K562 (cell line): ENCODE measurements around the gene TUBB1. TPM values are rescaled to one million over a fixed set of nuclear protein-coding genes. Genes with fewer than 3 reads are reported as not detected.
A peak's percentile ranks its signal among the peaks of the same experiment; 100 is the strongest.

ENCODE experiments used
- ATAC-seq: fragments of 200-7000 bp; cut with Tn5 transposase; 3 replicates; pipeline ENCODE4 v1.9.1; 2020; ENCODE audit warnings: moderate library complexity
- BruUV-seq: library from RNA; stranded (reverse); fragments of 400-500 nt; replicated peaks from 2 replicates; lab custom pipeline; 2021; lab: Mats Ljungman, UMichigan
- CTCF ChIA-PET: fragments of 300-600 bp; formaldehyde crosslinking; extraction: SDS; loops from one replicate; lab custom pipeline; 2021; ENCODE audit warnings: low intra/inter-chr PET ratio; lab: Yijun Ruan, JAX
- POLR2A ChIA-PET: fragments of 300-600, 350-650 bp; sonication (Branson Sonifier 250); formaldehyde crosslinking; extraction: SDS; loops from one replicate; lab custom pipeline; 2021; ENCODE audit warnings: antibody characterized with exemption, inconsistent platforms; lab: Yijun Ruan, JAX
- DNase-seq, 4 experiments: peaks; one replicate each; pipeline versions ENCODE4 v3.0.0 to v3.0.0-alpha.2; 2011 to 2018; ENCODE audit warnings: low spot score in 3 of 4, mixed read lengths in 3 of 4; ENCODE audit errors: extremely low read depth in 1 of 4
- FAIRE-seq: peaks from 2 replicates; lab custom pipeline; 2011; peaks lifted over from hg19 to GRCh38; lab: Jason Lieb, UNC
- H2AFZ ChIP-seq: 2 replicates; pipeline ENCODE4 v1.6.0; 2011; ENCODE audit warnings: low read depth, low read length, control low read depth, inconsistent platforms
- H3K27ac ChIP-seq: fragments of 200-600 bp; 3 replicates; pipeline ENCODE4 v1.8.0; 2011; ENCODE audit warnings: low read depth, mild to moderate bottlenecking, control low read depth, inconsistent platforms, low read length, moderate library complexity, mixed read lengths; ENCODE audit errors: extremely low read depth
- H3K27me3 ChIP-seq, 2 experiments: fragments of 300-600 bp in 1 of 2; 2 replicates in 1 of 2; 3 replicates in 1 of 2; pipeline versions ENCODE4 v1.6.0 to v1.8.0; 2011; ENCODE audit warnings: inconsistent platforms in 2 of 2, low read length in 2 of 2, mild to moderate bottlenecking in 1 of 2, mixed read lengths in 1 of 2, moderate library complexity in 1 of 2; ENCODE audit not compliant: control insufficient read depth in 2 of 2, insufficient read depth in 2 of 2
- H3K36me3 ChIP-seq: fragments of 300-600 bp; 3 replicates; pipeline ENCODE4 v1.8.0; 2011; ENCODE audit warnings: mild to moderate bottlenecking, low read length, inconsistent platforms; ENCODE audit not compliant: control insufficient read depth, insufficient read depth
- H3K4me1 ChIP-seq, 2 experiments: fragments of 200-600 bp in 1 of 2; replicated peaks in 1 of 2; 2 replicates in 1 of 2; 3 replicates in 1 of 2; pipeline versions ENCODE4 v1.5.1 to v1.8.0; 2011; ENCODE audit warnings: inconsistent platforms in 2 of 2, low read length in 2 of 2, mild to moderate bottlenecking in 1 of 2, mixed read lengths in 1 of 2, moderate library complexity in 1 of 2; ENCODE audit not compliant: control insufficient read depth in 2 of 2, insufficient read depth in 2 of 2
- H3K4me2 ChIP-seq: 2 replicates; pipeline ENCODE4 v1.6.1; 2011; ENCODE audit warnings: low read length, control low read depth, inconsistent platforms, mixed read lengths; ENCODE audit not compliant: insufficient read depth
- H3K4me3 ChIP-seq: fragments of 200-600 bp; sonication (generic), shearing (Covaris generic); 2 replicates; pipeline ENCODE4 v1.5.1; 2016; ENCODE audit warnings: control low read depth, inconsistent platforms
- H3K79me2 ChIP-seq: fragments of 200-600 bp; 3 replicates; pipeline ENCODE4 v1.8.0; 2011; ENCODE audit warnings: low read length, inconsistent platforms; ENCODE audit not compliant: control insufficient read depth, insufficient read depth
- H3K9ac ChIP-seq, 2 experiments: 2 replicates each; pipeline versions ENCODE4 v1.6.0 to v1.6.1; 2011; ENCODE audit warnings: low read depth in 2 of 2, low read length in 2 of 2, control low read depth in 1 of 2, inconsistent platforms in 1 of 2, mild to moderate bottlenecking in 1 of 2, mixed read lengths in 1 of 2; ENCODE audit not compliant: insufficient read depth in 1 of 2
- H3K9me1 ChIP-seq: one replicate; pipeline ENCODE4 v1.6.0; 2011; ENCODE audit warnings: inconsistent platforms, mild to moderate bottlenecking, low read length, moderate library complexity; ENCODE audit not compliant: control insufficient read depth, insufficient read depth
- H3K9me3 ChIP-seq: replicated peaks from 2 replicates; pipeline ENCODE4 v1.5.1; 2011; ENCODE audit warnings: low read depth, low read length, inconsistent platforms; ENCODE audit not compliant: control insufficient read depth, insufficient read depth
- H4K20me1 ChIP-seq: replicated peaks from 2 replicates; pipeline ENCODE4 v1.6.1; 2011; ENCODE audit warnings: low read length, inconsistent platforms, mixed read lengths; ENCODE audit not compliant: control insufficient read depth, insufficient read depth
- POLR2A ChIP-seq: fragments of 450-650 bp; conservative IDR thresholded peaks from 2 replicates; pipeline ENCODE4 v1.6.1; 2016
- POLR2AphosphoS5 ChIP-seq: IDR thresholded peaks from 2 replicates; pipeline ENCODE4 v1.6.1; 2011; ENCODE audit warnings: mild to moderate bottlenecking, low read depth, low read length, moderate library complexity; ENCODE audit not compliant: control insufficient read depth, insufficient read depth
- POLR2B ChIP-seq: fragments of 450-650 bp; IDR thresholded peaks from 2 replicates; pipeline ENCODE4 v1.6.1; 2018; ENCODE audit warnings: low read depth; ENCODE audit not compliant: partially characterized antibody
- POLR2G ChIP-seq: fragments of 200-400 bp; formaldehyde crosslinking; IDR thresholded peaks from 2 replicates; pipeline ENCODE4 v1.6.1; 2017; ENCODE audit warnings: low read depth, mild to moderate bottlenecking, antibody characterized with exemption, low read length, moderate library complexity
- RB1 ChIP-seq: fragments of 450-650 bp; IDR thresholded peaks from 2 replicates; pipeline ENCODE4 v1.6.1; 2017; ENCODE audit warnings: low read depth, mild to moderate bottlenecking
- RBFOX2 ChIP-seq: fragments of 200-400 bp; formaldehyde crosslinking; IDR thresholded peaks from 2 replicates; pipeline ENCODE4 v1.6.1; 2017; ENCODE audit warnings: low read depth, mild to moderate bottlenecking, low read length, moderate library complexity
- SRSF3 ChIP-seq: fragments of 200-400 bp; formaldehyde crosslinking; IDR thresholded peaks from 2 replicates; pipeline ENCODE4 v1.6.1; 2016; ENCODE audit warnings: mild to moderate bottlenecking, low read length, moderate library complexity; ENCODE audit not compliant: insufficient read depth
- ZNF384 ChIP-seq: IDR thresholded peaks from 2 replicates; pipeline ENCODE4 v1.6.1; 2012; ENCODE audit warnings: low read depth, low read length, improper control_type of control experiment
- WGBS: fragments of 100-300 bp; shearing (Covaris generic); methylation state at CpG from one replicate; pipeline ENCODE4 v1.1.6; 2016; ENCODE audit warnings: low coverage, mixed read lengths; ENCODE audit not compliant: insufficient coverage; ENCODE audit errors: missing lambda C conversion rate; 5-methylcytosine and 5-hydroxymethylcytosine counted together
- in situ Hi-C: fragments of 300-500 bp; cut with MboI; formaldehyde crosslinking; loops from 4 replicates; pipeline ENCODE4 v1.15.0; 2018; ENCODE audit warnings: inconsistent platforms, mixed read lengths
- intact Hi-C: fragments of 100-400 bp; cut with micrococcal nuclease; formaldehyde crosslinking; loops from 2 replicates; pipeline ENCODE4 v1.14.2; 2022
- polyA plus RNA-seq, 8 experiments: library from polyadenylated mRNA; depleted of rRNA in 4 of 8; stranded (reverse) in 5 of 8; unstranded in 3 of 8; fragments of >200 nt; fragmentation: Nextera tagmentation in 2 of 8; fragmentation: Illumina TruSeq in 1 of 8; extraction: Ambion mirVana in 2 of 8; extraction: Trizol in 1 of 8; gene quantifications; 2 replicates each; pipeline versions ENCODE4 v1.2.1 to v1.2.3, GENCODE V29; 2011 to 2014; ENCODE audit warnings: inconsistent platforms in 1 of 8, missing spikeins in 1 of 8
- total RNA-seq, 7 experiments: library from RNA; depleted of rRNA in 6 of 7; stranded (reverse); fragments of >200 nt in 6 of 7; fragmentation: Illumina TruSeq in 2 of 7; extraction: Trizol in 2 of 7; gene quantifications; 2 replicates each; pipeline versions ENCODE4 v1.2.1 to v1.2.3, GENCODE V29; 2011 to 2021; ENCODE audit warnings: low replicate concordance in 1 of 7
- TF ChIP-seq, protein P1 (sequence below): IDR thresholded peaks from 2 replicates; pipeline ENCODE4 v1.6.1; 2011; ENCODE audit warnings: borderline replicate concordance, low read depth, mild to moderate bottlenecking, moderate library complexity, low read length; ENCODE audit not compliant: insufficient read depth, poor library complexity, severe bottlenecking
- TF ChIP-seq, protein P2 (sequence below): sonication (generic); formaldehyde crosslinking; IDR thresholded peaks from 2 replicates; pipeline ENCODE4 v1.4.0; 2020; ENCODE audit warnings: mild to moderate bottlenecking, missing genetic modification reagents

TUBB1 gene
- total and polyA plus RNA-seq, 9 of the 15 experiments (the other 6 are each of a cell fraction or from before 2014, with no cell fraction given) = 1.5 to 3.9 (median 2.4) TPM

GRCh38 chr20:58996226-58996611, 23.0 kb upstream of the TUBB1 start:
- in situ Hi-C loops = no loop called here
- ChIA-PET CTCF (no interaction called here), POLR2A (interaction anchor here (0.9 to 2.8 kb wide), 3 partner anchors 13 to 44 kb away, joined by 3 to 19 read pairs (median 9); partner anchors contain the start of gene NELFCD)

More at GRCh38 chr20:58996226-58996611, 23.0 kb upstream of the TUBB1 start:
- peak; percentile 39; the same call in 1 of the 2 replicates for TF ChIP-seq POLR2A
- peak; percentile 59 for TF ChIP-seq POLR2G
- peak; percentile 15 for TF ChIP-seq POLR2B
- TF ChIP-seq, protein P1, sequence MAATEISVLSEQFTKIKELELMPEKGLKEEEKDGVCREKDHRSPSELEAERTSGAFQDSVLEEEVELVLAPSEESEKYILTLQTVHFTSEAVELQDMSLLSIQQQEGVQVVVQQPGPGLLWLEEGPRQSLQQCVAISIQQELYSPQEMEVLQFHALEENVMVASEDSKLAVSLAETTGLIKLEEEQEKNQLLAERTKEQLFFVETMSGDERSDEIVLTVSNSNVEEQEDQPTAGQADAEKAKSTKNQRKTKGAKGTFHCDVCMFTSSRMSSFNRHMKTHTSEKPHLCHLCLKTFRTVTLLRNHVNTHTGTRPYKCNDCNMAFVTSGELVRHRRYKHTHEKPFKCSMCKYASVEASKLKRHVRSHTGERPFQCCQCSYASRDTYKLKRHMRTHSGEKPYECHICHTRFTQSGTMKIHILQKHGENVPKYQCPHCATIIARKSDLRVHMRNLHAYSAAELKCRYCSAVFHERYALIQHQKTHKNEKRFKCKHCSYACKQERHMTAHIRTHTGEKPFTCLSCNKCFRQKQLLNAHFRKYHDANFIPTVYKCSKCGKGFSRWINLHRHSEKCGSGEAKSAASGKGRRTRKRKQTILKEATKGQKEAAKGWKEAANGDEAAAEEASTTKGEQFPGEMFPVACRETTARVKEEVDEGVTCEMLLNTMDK = no peak
- TF ChIP-seq POLR2AphosphoS5 = peak; percentile 27; the same call in 1 of the 2 replicates
- no peak for TF ChIP-seq ZNF384
- no peak for TF ChIP-seq SRSF3
- peak; percentile 45; the same call in 1 of the 2 replicates for TF ChIP-seq RBFOX2
- no peak for TF ChIP-seq RB1
- TF ChIP-seq, protein P2, sequence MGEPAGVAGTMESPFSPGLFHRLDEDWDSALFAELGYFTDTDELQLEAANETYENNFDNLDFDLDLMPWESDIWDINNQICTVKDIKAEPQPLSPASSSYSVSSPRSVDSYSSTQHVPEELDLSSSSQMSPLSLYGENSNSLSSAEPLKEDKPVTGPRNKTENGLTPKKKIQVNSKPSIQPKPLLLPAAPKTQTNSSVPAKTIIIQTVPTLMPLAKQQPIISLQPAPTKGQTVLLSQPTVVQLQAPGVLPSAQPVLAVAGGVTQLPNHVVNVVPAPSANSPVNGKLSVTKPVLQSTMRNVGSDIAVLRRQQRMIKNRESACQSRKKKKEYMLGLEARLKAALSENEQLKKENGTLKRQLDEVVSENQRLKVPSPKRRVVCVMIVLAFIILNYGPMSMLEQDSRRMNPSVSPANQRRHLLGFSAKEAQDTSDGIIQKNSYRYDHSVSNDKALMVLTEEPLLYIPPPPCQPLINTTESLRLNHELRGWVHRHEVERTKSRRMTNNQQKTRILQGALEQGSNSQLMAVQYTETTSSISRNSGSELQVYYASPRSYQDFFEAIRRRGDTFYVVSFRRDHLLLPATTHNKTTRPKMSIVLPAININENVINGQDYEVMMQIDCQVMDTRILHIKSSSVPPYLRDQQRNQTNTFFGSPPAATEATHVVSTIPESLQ (CRISPR knock-in tag) = no peak
- no peak overlapping the region for H3K27ac ChIP-seq
- no peaks in the 10 kb centered on the region for H3K27me3 ChIP-seq
- H3K79me2 ChIP-seq = no peaks in the 10 kb centered on the region
- no peak overlapping the region for H2AFZ ChIP-seq
- no peaks in the 10 kb centered on the region for H3K9me1 ChIP-seq
- intact Hi-C loops = no loop called here
- H3K9me3 ChIP-seq = no peaks in the 10 kb centered on the region
- H3K4me1 ChIP-seq = peaks cover 0 to 10% of the 10 kb centered on the region in 2 experiments; a peak in 1 of 5 replicates
- no peak for FAIRE-seq
- WGBS = 85% methylated on average over 7 of the region's 12 CpGs
- H4K20me1 ChIP-seq = 0 out of 2 replicates have a peak, but pooled peaks cover 4% of the 10 kb centered on the region
- ATAC-seq = peak; percentile 27
- H3K9ac ChIP-seq = peak overlapping the region in 1 of 2 experiments; percentile 38; a peak in 1 of 4 replicates
- DNase-seq = no peak
- no peak overlapping the region for H3K4me2 ChIP-seq
- H3K36me3 ChIP-seq = peaks cover 89% of the 10 kb centered on the region
- BruUV-seq = no TSS peak
- H3K4me3 ChIP-seq = no peak overlapping the region
